ENCODE results near the gene CDSN. TPM values are rescaled to one million over a fixed set of nuclear protein-coding genes. Genes with fewer than 3 reads are reported as not detected.

The CDSN gene
- polyA plus RNA-seq (2012; ENCODE audit: insufficient read length, low read depth) = not detected

DNA sequence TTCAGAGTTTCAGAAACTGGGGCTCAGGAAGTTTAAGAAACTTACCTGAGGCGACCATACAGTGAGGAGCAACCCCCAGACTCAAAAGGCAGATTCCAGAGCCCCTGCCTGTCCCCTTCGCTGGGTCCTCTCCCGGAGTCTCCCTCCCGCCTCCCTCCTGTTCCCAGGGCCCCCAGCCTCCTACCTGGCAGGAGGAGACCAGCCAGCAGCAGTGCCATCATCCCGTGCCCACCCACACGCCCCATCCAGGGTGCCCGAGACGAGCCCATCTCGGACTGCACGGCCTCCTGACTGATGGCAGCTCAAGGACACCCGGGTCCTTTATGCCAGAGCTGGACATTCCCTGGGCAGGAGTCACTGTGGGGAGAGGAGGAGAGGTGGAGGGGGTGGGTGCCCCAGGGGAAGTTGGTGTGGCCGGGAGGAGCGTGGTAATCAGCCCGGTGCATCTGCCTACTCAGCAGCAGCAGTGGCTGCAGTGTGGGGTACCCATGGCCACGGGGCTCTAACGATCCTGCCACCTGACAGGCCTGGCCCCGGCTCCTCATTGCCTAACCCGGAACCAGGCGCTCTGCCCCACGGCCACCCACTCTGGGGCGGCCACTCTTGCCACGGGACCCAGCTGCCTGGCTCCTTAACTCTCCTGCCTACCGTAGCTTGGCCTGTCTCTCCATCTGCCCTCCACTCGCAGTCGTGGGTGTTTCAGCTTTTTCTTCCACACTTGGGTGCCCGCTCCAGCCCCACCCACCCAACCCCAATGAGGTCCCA is at the start of gene CDSN:
CDSN (minus strand) TSS at position 296 of the 765 bp plus-strand sequence; CDS start at position 269, 27 bp downstream.
- TF ChIP-seq TAF1 (IDR thresholded peaks at IDR 0.05; ENCODE audit: borderline replicate concordance, insufficient read depth, low read length) (no peak), POLR2AphosphoS5 (IDR thresholded peaks at IDR 0.05; ENCODE audit: low read depth, low read length) (no peak), SIN3A (IDR thresholded peaks at IDR 0.05; ENCODE audit: borderline replicate concordance, insufficient read depth, low read length) (no peak), FOXP2 (optimal IDR thresholded peaks at IDR 0.05; ENCODE audit: borderline replicate concordance, extremely low read depth, extremely low read length, insufficient read depth) (no peak)
- TF ChIP-seq, protein P1, sequence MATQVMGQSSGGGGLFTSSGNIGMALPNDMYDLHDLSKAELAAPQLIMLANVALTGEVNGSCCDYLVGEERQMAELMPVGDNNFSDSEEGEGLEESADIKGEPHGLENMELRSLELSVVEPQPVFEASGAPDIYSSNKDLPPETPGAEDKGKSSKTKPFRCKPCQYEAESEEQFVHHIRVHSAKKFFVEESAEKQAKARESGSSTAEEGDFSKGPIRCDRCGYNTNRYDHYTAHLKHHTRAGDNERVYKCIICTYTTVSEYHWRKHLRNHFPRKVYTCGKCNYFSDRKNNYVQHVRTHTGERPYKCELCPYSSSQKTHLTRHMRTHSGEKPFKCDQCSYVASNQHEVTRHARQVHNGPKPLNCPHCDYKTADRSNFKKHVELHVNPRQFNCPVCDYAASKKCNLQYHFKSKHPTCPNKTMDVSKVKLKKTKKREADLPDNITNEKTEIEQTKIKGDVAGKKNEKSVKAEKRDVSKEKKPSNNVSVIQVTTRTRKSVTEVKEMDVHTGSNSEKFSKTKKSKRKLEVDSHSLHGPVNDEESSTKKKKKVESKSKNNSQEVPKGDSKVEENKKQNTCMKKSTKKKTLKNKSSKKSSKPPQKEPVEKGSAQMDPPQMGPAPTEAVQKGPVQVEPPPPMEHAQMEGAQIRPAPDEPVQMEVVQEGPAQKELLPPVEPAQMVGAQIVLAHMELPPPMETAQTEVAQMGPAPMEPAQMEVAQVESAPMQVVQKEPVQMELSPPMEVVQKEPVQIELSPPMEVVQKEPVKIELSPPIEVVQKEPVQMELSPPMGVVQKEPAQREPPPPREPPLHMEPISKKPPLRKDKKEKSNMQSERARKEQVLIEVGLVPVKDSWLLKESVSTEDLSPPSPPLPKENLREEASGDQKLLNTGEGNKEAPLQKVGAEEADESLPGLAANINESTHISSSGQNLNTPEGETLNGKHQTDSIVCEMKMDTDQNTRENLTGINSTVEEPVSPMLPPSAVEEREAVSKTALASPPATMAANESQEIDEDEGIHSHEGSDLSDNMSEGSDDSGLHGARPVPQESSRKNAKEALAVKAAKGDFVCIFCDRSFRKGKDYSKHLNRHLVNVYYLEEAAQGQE (IDR thresholded peaks at IDR 0.05; ENCODE audit: insufficient read depth in 1 of 2, low read depth in 2 of 2, low read length in 2 of 2) = no peak

DNA sequence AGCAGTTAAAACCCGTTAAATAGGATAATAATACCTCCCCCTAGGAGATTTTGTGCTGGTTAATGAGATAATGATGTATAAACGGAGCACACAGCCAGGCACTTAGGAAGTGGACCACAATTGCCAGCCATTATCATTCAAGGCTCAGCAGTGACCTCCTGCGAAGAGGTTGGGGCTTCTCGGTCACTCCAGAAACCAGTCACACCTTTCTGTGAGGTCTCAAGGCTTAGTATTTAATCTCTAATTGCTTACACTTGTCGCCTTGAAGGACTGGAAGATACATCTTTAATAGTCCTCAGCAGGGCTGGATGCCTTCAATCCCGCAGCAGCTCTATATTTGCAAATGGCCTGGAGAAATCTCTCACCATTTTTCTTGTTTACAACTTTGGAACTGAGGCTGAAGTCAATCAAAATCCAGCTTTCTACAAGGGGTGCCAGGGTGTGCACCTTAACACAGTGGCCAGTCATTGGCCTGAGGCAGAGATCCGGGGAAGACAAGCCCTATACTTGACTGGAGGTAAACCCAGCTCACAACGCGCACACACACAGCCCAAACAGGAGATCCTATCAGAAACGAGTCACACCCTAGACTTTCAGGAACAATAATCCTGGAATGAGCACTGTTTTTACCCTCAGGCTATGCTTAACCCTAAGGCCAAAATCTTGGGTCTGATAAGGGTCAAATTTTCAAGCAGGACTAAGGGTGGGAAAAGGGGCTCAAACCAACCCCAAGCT is 49.0 kb upstream of the CDSN start:
- TF ChIP-seq POLR2AphosphoS5 (IDR thresholded peaks at IDR 0.05; ENCODE audit: low read depth, low read length) (no peak), SIN3A (IDR thresholded peaks at IDR 0.05; ENCODE audit: borderline replicate concordance, insufficient read depth, low read length) (no peak), FOXP2 (optimal IDR thresholded peaks at IDR 0.05; ENCODE audit: borderline replicate concordance, extremely low read depth, extremely low read length, insufficient read depth) (no peak), TAF1 (IDR thresholded peaks at IDR 0.05; ENCODE audit: borderline replicate concordance, insufficient read depth, low read length) (no peak)
- TF ChIP-seq, protein P1 (IDR thresholded peaks at IDR 0.05; ENCODE audit: insufficient read depth in 1 of 2, low read depth in 2 of 2, low read length in 2 of 2) = no peak

DNA sequence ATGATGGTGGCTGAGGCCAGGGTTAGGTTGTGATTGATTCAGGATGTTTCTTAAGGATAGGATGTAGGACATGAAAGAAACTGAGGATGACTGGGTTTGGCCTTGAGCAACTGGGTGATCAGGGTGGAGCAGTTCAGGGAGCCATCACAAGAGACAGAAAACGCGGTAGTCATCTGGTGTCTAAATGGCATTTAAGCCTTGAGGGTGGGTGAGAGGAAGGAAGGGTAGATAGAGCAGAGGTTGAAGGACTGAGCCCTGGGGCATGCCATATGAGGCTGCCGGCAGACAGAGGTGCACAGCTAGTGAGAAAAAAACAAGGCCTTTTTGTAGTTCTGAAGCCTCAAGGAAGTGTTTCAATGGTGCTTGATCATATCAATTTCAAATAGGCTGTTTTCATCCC is 48.4 kb upstream of the CDSN start:
- TF ChIP-seq TAF1 (IDR thresholded peaks at IDR 0.05; ENCODE audit: borderline replicate concordance, insufficient read depth, low read length) (no peak), POLR2AphosphoS5 (IDR thresholded peaks at IDR 0.05; ENCODE audit: low read depth, low read length) (no peak), SIN3A (IDR thresholded peaks at IDR 0.05; ENCODE audit: borderline replicate concordance, insufficient read depth, low read length) (no peak), FOXP2 (optimal IDR thresholded peaks at IDR 0.05; ENCODE audit: borderline replicate concordance, extremely low read depth, extremely low read length, insufficient read depth) (no peak)
- TF ChIP-seq, protein P1 (IDR thresholded peaks at IDR 0.05; ENCODE audit: insufficient read depth in 1 of 2, low read depth in 2 of 2, low read length in 2 of 2) = no peak

GRCh38 chr6:31165986-31166385 is 45.7 kb upstream of the CDSN start:
- TF ChIP-seq POLR2AphosphoS5 (IDR thresholded peaks at IDR 0.05; ENCODE audit: low read depth, low read length) = no peak
- no peak for TF ChIP-seq FOXP2 (optimal IDR thresholded peaks at IDR 0.05; ENCODE audit: borderline replicate concordance, extremely low read depth, extremely low read length, insufficient read depth)
- TF ChIP-seq TAF1 (IDR thresholded peaks at IDR 0.05; ENCODE audit: borderline replicate concordance, insufficient read depth, low read length) = no peak
- TF ChIP-seq, protein P1 (IDR thresholded peaks at IDR 0.05; ENCODE audit: insufficient read depth in 1 of 2, low read depth in 2 of 2, low read length in 2 of 2) = no peak
- TF ChIP-seq SIN3A (IDR thresholded peaks at IDR 0.05; ENCODE audit: borderline replicate concordance, insufficient read depth, low read length) = no peak

Measured in PFSK-1 (cell line).